GM23248 (cell line): Measurements from ENCODE around the gene PTPRU.

Source experiments
- EZH2 ChIP-seq: fragments of 200-600 bp; sonication (generic); IDR thresholded peaks from 2 replicates; pipeline ENCODE4 v1.6.1; 2018; ENCODE audit warnings: antibody characterized with exemption, mild to moderate bottlenecking; ENCODE audit not compliant: insufficient read depth, poor library complexity, severe bottlenecking
- EZH2phosphoT487 ChIP-seq: fragments of 200-600 bp; sonication (generic); IDR thresholded peaks from 2 replicates; pipeline ENCODE4 v1.6.1; 2018; ENCODE audit warnings: antibody characterized with exemption, moderate library complexity, mild to moderate bottlenecking, low read depth; ENCODE audit not compliant: insufficient read depth

GRCh38 chr1:29284961-29285560 is 48.7 kb downstream of the PTPRU start:
- TF ChIP-seq EZH2 (no peak), EZH2phosphoT487 (no peak)
